Keratinocyte (primary cell): Measurements from ENCODE around the gene SETD2. TPM values are rescaled to one million over a fixed set of nuclear protein-coding genes. Genes with fewer than 3 reads are reported as not detected.

Source experiments
- DNase-seq: peaks from one replicate; pipeline ENCODE4 v3.0.0-alpha.2; 2011; ENCODE audit warnings: low read depth, missing footprints, low spot score
- FAIRE-seq: peaks from 2 replicates; lab custom pipeline; 2011; peaks lifted over from hg19 to GRCh38; lab: Jason Lieb, UNC
- H2AFZ ChIP-seq: 2 replicates; pipeline ENCODE4 v1.6.0; 2012; ENCODE audit warnings: low read length, control low read depth, inconsistent platforms; ENCODE audit not compliant: control insufficient read depth
- H3K27ac ChIP-seq: 2 replicates; pipeline ENCODE4 v1.5.1; 2011; ENCODE audit warnings: low read length; ENCODE audit not compliant: control insufficient read depth, insufficient read depth
- H3K27me3 ChIP-seq: 3 replicates; pipeline ENCODE4 v1.6.0; 2011; ENCODE audit warnings: low read length; ENCODE audit not compliant: control insufficient read depth, insufficient read depth; ENCODE audit errors: extremely low read depth
- H3K36me3 ChIP-seq, 2 experiments: 2 replicates in 1 of 2; 3 replicates in 1 of 2; pipeline ENCODE4 v1.5.1; 2011; ENCODE audit warnings: low read length in 2 of 2, mild to moderate bottlenecking in 1 of 2; ENCODE audit not compliant: control insufficient read depth in 2 of 2, insufficient read depth in 2 of 2; ENCODE audit errors: extremely low read depth in 1 of 2
- H3K4me1 ChIP-seq: 3 replicates; pipeline ENCODE4 v1.5.1; 2011; ENCODE audit warnings: low read length; ENCODE audit not compliant: control insufficient read depth, insufficient read depth; ENCODE audit errors: extremely low read depth
- H3K4me2 ChIP-seq: 3 replicates; pipeline ENCODE4 v1.6.0; 2011; ENCODE audit warnings: low read depth, low read length; ENCODE audit not compliant: control insufficient read depth, insufficient read depth; ENCODE audit errors: extremely low read depth
- H3K4me3 ChIP-seq, 3 experiments: fragments of 200-600 bp in 1 of 3; sonication (generic) in 1 of 3; 2 replicates in 2 of 3; 3 replicates in 1 of 3; pipeline ENCODE4 v1.5.1; 2011 to 2016; ENCODE audit warnings: low read length in 3 of 3, mild to moderate bottlenecking in 3 of 3, control low read depth in 2 of 3, inconsistent platforms in 1 of 3, low read depth in 1 of 3, mixed read lengths in 1 of 3, mixed run types in 1 of 3, moderate library complexity in 1 of 3; ENCODE audit not compliant: control insufficient read depth in 2 of 3, insufficient read depth in 2 of 3; ENCODE audit errors: extremely low read depth in 1 of 3
- H3K79me2 ChIP-seq: 2 replicates; pipeline ENCODE4 v1.6.0; 2012; ENCODE audit warnings: low read length; ENCODE audit not compliant: control insufficient read depth, insufficient read depth
- H3K9ac ChIP-seq: 3 replicates; pipeline ENCODE4 v1.6.0; 2011; ENCODE audit warnings: low read length; ENCODE audit not compliant: control insufficient read depth, insufficient read depth; ENCODE audit errors: extremely low read depth
- H3K9me1 ChIP-seq: 3 replicates; pipeline ENCODE4 v1.6.0; 2011; ENCODE audit warnings: low read length; ENCODE audit not compliant: control insufficient read depth, insufficient read depth; ENCODE audit errors: extremely low read depth
- H3K9me3 ChIP-seq: 2 replicates; pipeline ENCODE4 v1.5.1; 2012; ENCODE audit warnings: low read depth, low read length; ENCODE audit not compliant: control insufficient read depth
- H4K20me1 ChIP-seq: 3 replicates; pipeline ENCODE4 v1.6.0; 2011; ENCODE audit warnings: low read length; ENCODE audit not compliant: control insufficient read depth, insufficient read depth; ENCODE audit errors: extremely low read depth
- EZH2 ChIP-seq: IDR thresholded peaks from one replicate; pipeline ENCODE4 v1.6.1; 2012; ENCODE audit warnings: inconsistent platforms, mild to moderate bottlenecking, low read length, moderate library complexity
- dilution Hi-C: fragments of 300-500 bp; cut with MboI; formaldehyde crosslinking; loops from one replicate; pipeline ENCODE4 v1.7.0; 2020; ENCODE audit warnings: low sequenced_read_pairs; ENCODE audit not compliant: extremely low pct_ligation_motif_present
- polyA plus RNA-seq, 5 experiments: library from polyadenylated mRNA; depleted of rRNA in 3 of 5; stranded (reverse) in 3 of 5; stranded (forward) in 1 of 5; unstranded in 1 of 5; fragments of >200 nt; gene quantifications; 1 replicate in 1 of 5; 2 replicates in 3 of 5; 3 replicates in 1 of 5; pipeline versions ENCODE4 v1.2.1 to v1.2.3, GENCODE V29; 2011 to 2012; ENCODE audit warnings: missing spikeins in 2 of 5, low read depth in 1 of 5, low replicate concordance in 1 of 5
- TF ChIP-seq, protein P1 (sequence below), 3 experiments: IDR thresholded peaks in 1 of 3; conservative IDR thresholded peaks in 1 of 3; optimal IDR thresholded peaks in 1 of 3; 2 replicates in 2 of 3; 3 replicates in 1 of 3; pipeline versions ENCODE3 to v1.5.1; 2011; ENCODE audit warnings: low read length in 3 of 3, mild to moderate bottlenecking in 3 of 3, moderate library complexity in 2 of 3, control low read depth in 1 of 3, inconsistent platforms in 1 of 3; ENCODE audit not compliant: insufficient read depth in 2 of 3; ENCODE audit errors: extremely low read depth in 1 of 3

Gene SETD2
- polyA plus RNA-seq, 1 donor (not counting 4 experiments of a cell fraction or from before 2014, with no cell fraction given): 23.3 TPM

DNA sequence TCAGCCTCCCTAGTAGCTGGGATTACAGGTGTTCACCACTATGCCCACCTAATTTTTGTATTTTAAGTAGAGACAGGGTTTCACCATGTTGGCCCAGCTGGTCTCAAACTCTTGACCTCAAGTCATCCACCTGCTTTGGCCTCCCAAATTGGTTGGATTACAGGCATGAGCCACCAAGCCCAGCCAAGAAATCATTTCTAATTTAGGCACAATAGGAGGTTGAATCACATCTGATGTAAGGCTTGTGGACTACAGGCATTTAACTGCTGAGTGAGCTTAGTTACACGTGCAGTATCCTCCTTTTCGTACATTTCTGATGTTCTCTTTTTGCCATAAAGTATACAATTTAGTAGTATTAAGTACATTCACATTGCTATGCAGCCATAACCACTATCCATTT lies 31.1 kb upstream of the SETD2 start:
- no peaks in the 10 kb centered on the region for H3K9me1 ChIP-seq
- no peaks in the 10 kb centered on the region for H4K20me1 ChIP-seq
- no peaks in the 10 kb centered on the region for H3K27me3 ChIP-seq
- no peaks in the 10 kb centered on the region for H3K79me2 ChIP-seq
- no peak overlapping the region for H3K27ac ChIP-seq
- no peak overlapping the region for H3K9ac ChIP-seq
- FAIRE-seq: no peak
- no peaks in the 10 kb centered on the region for H3K36me3 ChIP-seq
- TF ChIP-seq EZH2: no peak
- TF ChIP-seq, protein P1, sequence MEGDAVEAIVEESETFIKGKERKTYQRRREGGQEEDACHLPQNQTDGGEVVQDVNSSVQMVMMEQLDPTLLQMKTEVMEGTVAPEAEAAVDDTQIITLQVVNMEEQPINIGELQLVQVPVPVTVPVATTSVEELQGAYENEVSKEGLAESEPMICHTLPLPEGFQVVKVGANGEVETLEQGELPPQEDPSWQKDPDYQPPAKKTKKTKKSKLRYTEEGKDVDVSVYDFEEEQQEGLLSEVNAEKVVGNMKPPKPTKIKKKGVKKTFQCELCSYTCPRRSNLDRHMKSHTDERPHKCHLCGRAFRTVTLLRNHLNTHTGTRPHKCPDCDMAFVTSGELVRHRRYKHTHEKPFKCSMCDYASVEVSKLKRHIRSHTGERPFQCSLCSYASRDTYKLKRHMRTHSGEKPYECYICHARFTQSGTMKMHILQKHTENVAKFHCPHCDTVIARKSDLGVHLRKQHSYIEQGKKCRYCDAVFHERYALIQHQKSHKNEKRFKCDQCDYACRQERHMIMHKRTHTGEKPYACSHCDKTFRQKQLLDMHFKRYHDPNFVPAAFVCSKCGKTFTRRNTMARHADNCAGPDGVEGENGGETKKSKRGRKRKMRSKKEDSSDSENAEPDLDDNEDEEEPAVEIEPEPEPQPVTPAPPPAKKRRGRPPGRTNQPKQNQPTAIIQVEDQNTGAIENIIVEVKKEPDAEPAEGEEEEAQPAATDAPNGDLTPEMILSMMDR (optimal IDR thresholded peaks at IDR 0.05 in 1 of 3, IDR thresholded peaks at IDR 0.05 in 1 of 3, conservative IDR thresholded peaks at IDR 0.05 in 1 of 3; ENCODE audit: extremely low read depth in 1 of 3, insufficient read depth in 2 of 3, low read length in 3 of 3): no peak
- peaks cover 2% of the 10 kb centered on the region for H3K4me1 ChIP-seq
- dilution Hi-C loops: no loop called here
- no peaks in the 10 kb centered on the region for H3K9me3 ChIP-seq
- DNase-seq: no peak
- H3K4me2 ChIP-seq: no peak overlapping the region
- no peak overlapping the region for H3K4me3 ChIP-seq
- no peak overlapping the region for H2AFZ ChIP-seq

DNA sequence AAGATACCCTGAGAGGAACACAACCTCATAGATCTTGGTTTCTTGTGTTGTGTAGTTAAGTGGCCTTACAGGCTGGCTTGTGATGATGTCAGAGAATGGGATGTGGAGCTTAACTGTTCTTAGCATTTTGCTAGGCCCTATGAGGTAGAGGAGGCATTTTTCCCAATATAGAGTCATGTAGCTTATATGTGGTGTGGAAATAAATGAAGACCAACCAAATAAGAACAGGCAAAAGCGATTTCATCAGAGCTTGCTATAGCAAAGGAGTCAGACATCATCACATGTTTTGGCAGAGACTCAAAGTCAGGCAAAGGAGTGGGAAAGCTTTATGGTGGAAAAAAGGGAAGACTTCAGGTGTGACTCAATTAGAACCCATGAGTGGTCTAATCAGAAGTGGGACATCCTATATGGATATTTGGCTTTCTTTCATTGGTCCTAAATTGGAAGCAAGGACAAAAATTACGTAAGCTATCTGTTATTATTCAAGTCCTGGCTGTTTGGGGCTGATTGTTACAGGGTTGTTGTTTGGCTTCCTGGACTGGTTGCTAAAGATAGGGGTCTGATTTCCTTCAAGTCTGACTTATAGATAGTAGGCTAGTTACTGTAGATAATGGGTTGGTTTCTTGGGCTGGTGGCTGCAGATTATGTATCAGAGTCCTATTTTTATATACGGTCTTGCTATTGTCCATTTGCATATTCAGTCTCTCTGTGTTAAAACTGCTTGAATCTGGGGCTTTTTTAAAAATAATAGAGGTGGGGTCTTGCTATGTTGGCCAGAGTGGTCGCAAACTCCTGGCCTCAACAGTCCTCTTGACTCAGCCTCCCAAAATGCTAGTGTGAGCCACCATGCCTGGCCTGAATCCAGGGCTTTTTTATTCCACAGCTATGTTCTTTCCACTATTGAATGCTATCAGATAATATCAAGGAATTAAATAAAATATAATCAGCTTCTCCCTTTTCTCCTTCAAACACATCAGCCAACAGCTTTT lies 30.3 kb upstream of the SETD2 start:
- Histone ChIP-seq H3K9me3 (no peaks in the 10 kb centered on the region), H3K27ac (no peak overlapping the region), H3K79me2 (no peaks in the 10 kb centered on the region), H4K20me1 (no peaks in the 10 kb centered on the region), H3K36me3 (no peaks in the 10 kb centered on the region), H3K4me2 (no peak overlapping the region), H3K9me1 (no peaks in the 10 kb centered on the region), H3K9ac (no peak overlapping the region), H2AFZ (no peak overlapping the region), H3K4me1 (peaks cover 2% of the 10 kb centered on the region), H3K4me3 (no peak overlapping the region), H3K27me3 (no peaks in the 10 kb centered on the region)
- FAIRE-seq (no peak), DNase-seq (no peak)
- no peak for TF ChIP-seq EZH2
- dilution Hi-C loops: no loop called here
